ENCODE results near the gene IGF2.

GRCh38 chr11:2093575-2094353 lies 45.4 kb downstream of the IGF2 start:
- no peak for TF ChIP-seq CTCF (IDR thresholded peaks at IDR 0.05)
- TF ChIP-seq POLR2A (IDR thresholded peaks at IDR 0.05) = no peak

Measured in testis (tissue), 2 donors.